Measurements from ENCODE around the gene PPY.
"Not testable (repeated sequence)": the region's sequence is repeated elsewhere in the genome, so short reads cannot be mapped to it uniquely, and the experiment has no call there.

PPY gene

DNA sequence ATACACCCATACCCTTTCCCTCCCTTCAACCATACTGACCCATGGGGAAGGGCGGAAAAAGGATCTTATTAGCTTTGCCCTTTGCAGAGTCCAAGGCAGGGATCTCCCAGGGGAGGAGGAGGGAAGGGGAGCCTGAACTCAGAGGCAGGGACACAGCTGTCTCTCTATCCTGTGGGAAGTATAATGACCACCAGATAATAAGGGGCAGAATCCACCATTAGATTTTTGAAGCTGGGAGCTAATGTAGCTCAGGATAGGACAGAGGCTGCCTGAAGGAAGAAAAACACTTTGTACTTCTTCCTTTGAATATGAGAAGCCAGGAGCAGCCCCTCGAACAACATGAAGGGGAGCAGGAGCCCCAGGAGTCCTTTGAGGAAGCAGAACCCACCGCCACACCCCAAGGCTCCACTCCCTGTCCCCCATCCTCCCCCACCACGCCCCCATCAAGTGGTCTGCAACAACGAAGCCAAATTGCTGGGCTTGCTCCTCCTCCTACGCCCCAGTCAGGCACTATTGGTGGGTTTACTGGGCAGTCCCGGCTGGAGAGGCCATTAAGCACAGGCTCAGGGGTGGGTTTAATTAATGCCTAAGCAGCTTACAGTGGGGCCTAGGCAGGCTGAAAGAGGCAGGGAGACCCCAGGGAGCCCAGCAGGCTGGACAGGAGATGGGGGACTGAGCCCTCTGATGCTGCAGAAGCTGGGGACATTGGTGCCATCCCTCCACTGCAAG lies 40.3 kb downstream of the PPY start:
- no peak for DNase-seq

DNA sequence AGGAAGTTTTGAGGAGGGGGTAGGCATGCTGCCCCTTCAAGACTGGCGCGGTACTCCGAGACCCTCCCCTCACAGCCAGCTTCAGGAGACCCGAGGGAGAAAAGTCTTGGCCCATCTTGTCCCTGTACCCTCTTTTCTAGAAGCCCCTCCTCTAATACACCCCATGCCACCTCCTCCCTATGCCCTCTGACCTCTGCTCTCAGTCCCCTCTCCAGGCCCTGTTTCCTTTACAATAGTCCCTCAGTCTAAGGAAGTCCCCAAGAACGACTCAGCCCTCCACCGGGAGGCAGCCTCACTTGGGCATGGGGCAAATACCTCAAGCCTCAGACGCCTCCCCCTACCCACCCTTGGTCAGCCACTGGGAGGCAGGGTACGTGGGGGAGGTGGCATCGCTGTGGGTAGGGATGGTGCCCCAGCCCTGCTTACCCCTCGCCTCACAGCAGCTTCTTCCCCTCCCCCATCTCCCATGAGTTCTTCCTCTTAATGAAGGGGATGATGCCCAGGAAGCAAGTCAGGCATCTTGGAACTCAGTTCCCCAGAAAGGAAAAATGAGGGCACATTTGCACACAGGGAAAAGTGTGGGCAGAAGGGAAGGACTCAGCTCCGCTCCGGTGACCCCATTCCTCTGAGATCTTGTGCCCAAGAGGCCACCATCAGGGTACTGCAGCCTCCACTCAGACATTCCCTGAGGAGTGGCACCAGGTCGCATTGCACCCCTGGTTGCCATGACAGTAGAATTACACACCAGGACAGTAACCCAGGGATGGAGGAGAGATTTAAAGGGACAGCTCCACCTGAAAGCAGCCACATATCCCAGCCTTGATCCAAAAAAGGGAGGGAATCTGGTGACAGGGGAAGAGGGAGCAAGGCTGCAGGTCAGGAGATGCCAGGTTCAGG lies 41.2 kb downstream of the PPY start:
- DNase-seq = no peak

- DNase-seq = peak; percentile 84
These were observed 42.0 kb downstream of the PPY start for GRCh38 chr17:43900183-43900857.

DNA sequence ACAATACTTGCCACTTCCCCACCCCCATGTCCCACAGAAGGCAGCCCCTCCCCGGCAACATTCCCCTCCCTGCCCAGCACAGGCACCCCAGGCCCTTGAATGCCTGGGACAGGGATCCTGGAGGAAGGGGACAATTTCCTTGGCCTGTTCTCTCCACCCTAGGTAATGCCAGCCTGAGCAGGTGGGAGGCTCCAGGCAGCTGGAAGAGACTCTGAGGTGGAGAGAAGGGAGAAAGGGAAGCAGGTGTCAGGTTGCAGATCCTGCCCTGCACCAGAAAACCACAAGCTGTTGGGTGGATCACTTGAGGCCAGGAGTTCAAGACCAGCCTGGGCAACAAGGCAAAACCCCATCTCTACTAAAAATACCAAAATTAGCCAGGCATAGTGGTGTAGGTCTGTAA lies 43.8 kb downstream of the PPY start:
- no peak for DNase-seq

DNA sequence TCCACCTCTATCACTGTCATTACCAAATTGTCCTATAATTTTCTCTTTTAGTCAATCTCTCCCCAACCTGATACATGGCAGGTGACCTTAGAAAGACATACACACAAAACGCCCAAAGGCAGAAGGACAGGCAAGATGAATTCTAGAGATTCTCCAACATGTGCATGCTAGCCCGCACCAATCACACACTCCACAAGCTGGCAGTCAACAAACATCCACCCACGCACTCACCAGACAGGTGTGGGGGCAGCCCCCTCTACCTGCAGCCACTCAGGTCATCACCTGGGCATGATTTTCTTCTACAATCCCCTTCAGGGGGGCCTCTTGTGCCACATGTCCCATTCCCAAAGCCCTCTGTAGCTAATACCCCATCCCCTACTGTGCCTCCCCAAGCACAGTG lies 44.4 kb downstream of the PPY start:
- DNase-seq = no peak

DNA sequence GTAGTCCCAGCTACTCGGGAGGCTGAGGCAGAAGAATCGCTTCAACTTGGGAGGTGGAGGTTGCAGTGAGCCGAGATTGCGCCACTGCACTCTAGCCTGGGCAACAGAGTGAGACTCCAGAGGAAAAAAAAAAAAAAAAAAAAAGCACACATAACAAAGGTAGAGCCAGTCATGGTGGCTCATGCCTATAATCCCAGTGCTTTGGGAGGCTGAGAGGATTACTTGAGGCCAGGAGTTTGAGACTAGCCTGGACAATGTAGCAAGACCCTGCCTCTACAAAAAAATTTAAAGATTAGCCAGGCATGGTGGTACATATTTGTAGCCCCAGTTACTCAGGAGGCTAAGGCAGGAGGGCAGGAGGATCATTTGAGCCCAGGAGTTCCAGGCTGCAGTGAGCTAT lies 47.8 kb downstream of the PPY start:
- DNase-seq = not testable (repeated sequence)

DNA sequence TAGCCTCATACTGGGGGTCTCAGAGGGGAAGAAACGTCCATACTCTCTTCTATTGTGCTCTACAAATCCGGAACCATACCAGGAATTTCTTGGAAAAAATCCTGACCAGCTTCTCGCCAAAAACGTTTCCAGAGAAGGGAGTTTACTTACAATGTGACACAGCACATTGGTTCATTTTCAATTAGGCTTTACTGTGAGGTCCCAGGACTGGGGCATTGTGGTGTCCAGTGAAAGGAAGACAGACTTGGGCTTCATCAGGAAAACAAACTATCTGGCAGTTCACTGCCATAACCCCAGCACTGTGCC lies 49.7 kb downstream of the PPY start:
- DNase-seq = no peak

DNA sequence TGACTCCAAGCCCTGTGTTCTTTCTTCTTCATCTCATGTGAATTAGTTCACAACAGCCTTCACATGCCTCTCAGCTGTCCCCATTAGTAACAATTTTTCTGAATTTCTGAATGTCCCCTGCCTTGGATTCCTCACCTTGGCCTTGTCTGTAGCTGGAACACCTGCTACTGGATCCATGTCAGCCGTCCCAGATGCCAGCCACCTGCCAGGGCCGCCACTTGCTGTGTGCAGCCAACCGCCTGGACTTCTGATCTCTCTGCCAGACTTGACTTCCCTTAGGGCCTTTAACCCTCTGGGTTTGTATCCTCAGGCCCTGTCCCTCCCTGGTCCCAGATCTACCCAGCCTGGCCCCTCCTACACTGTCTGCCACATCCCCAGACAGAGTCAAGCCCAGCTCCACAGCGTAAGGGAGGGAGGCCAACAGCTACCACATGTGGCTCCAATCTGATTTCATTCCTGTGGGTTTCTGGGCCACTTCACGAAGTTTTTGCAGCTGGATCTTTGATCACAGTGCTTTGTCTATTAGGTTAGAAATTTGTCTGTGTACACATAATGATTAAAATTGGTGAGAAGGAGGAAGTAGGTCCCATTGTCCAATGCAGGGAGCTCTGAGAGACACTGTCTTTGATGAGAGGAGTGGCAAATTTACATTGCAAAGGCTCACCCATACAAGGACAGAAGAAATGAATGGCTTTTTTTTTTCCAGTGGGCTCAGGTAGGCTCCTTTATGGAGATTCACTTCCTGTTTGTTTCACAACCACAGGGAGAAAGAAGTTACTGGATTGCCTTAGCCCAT lies 50.2 kb downstream of the PPY start:
- DNase-seq = no peak
